GM20431 (cell line): Measurements from ENCODE around the gene DNAJC10.

Experiments used
- in situ Hi-C: fragments of 300-500 bp; cut with MseI, MboI; formaldehyde crosslinking; loops from one replicate; pipeline ENCODE4 v1.15.0; 2020; ENCODE audit warnings: low sequenced_read_pairs; ENCODE audit not compliant: unreplicated experiment

Gene DNAJC10

GRCh38 chr2:182779323-182779722 is 63.3 kb downstream of the DNAJC10 start:
- in situ Hi-C loops = loop anchor here (25.0 kb wide), 1 partner anchor 208 kb away; no protein-coding TSS in a partner anchor

GRCh38 chr2:182781099-182781498 is 65.0 kb downstream of the DNAJC10 start:
- in situ Hi-C loops = loop anchor here (25.0 kb wide), 1 partner anchor 206 kb away; no protein-coding TSS in a partner anchor

- in situ Hi-C loops = loop anchor here (25.0 kb wide), 1 partner anchor 205 kb away; no protein-coding TSS in a partner anchor
Measured at GRCh38 chr2:182782686-182783085, 66.6 kb downstream of the DNAJC10 start.

GRCh38 chr2:182784058-182784706 is 68.1 kb downstream of the DNAJC10 start:
- in situ Hi-C loops = loop anchor here (25.0 kb wide), 1 partner anchor 203 kb away; no protein-coding TSS in a partner anchor

GRCh38 chr2:182784777-182785176 is 68.7 kb downstream of the DNAJC10 start:
- in situ Hi-C loops = loop anchor here (25.0 kb wide), 1 partner anchor 203 kb away; no protein-coding TSS in a partner anchor

GRCh38 chr2:182792441-182792840 is 76.4 kb downstream of the DNAJC10 start:
- in situ Hi-C loops = loop anchor here (25.0 kb wide), 1 partner anchor 195 kb away; no protein-coding TSS in a partner anchor

- in situ Hi-C loops = loop anchor here (25.0 kb wide), 1 partner anchor 189 kb away; no protein-coding TSS in a partner anchor
Measured at GRCh38 chr2:182798736-182799135, 82.7 kb downstream of the DNAJC10 start.

- in situ Hi-C loops = no loop called here
Measured at GRCh38 chr2:182804128-182804527, 88.1 kb downstream of the DNAJC10 start.

- in situ Hi-C loops = no loop called here
Measured at GRCh38 chr2:182807319-182807718, 91.3 kb downstream of the DNAJC10 start.

GRCh38 chr2:182810087-182810486 is 94.0 kb downstream of the DNAJC10 start:
- in situ Hi-C loops = no loop called here

GRCh38 chr2:182814380-182814779 is 98.3 kb downstream of the DNAJC10 start:
- in situ Hi-C loops = no loop called here

- in situ Hi-C loops = no loop called here
Measured at GRCh38 chr2:182814804-182815203, 98.7 kb downstream of the DNAJC10 start.

GRCh38 chr2:182816866-182817265 is 100.8 kb downstream of the DNAJC10 start:
- in situ Hi-C loops = no loop called here

GRCh38 chr2:182817558-182817957 is 101.5 kb downstream of the DNAJC10 start:
- in situ Hi-C loops = no loop called here

GRCh38 chr2:182818501-182818900 is 102.4 kb downstream of the DNAJC10 start:
- in situ Hi-C loops = no loop called here

- in situ Hi-C loops = no loop called here
Measured at GRCh38 chr2:182818925-182819324, 102.9 kb downstream of the DNAJC10 start.

GRCh38 chr2:182819412-182819811 is 103.4 kb downstream of the DNAJC10 start:
- in situ Hi-C loops = no loop called here

GRCh38 chr2:182821182-182821581 is 105.1 kb downstream of the DNAJC10 start:
- in situ Hi-C loops = no loop called here

GRCh38 chr2:182822733-182823132 is 106.7 kb downstream of the DNAJC10 start:
- in situ Hi-C loops = no loop called here

- in situ Hi-C loops = no loop called here
Measured at GRCh38 chr2:182824056-182824766, 108.2 kb downstream of the DNAJC10 start.

- in situ Hi-C loops = no loop called here
Measured at GRCh38 chr2:182824767-182825158, 108.7 kb downstream of the DNAJC10 start.
